ENCODE data around the gene EHMT1.
A peak's percentile ranks its signal among the peaks of the same experiment; 100 is the strongest.
"Not testable (repeated sequence)": the region's sequence is repeated elsewhere in the genome, so short reads cannot be mapped to it uniquely, and the experiment has no call there.

Gene EHMT1

DNA sequence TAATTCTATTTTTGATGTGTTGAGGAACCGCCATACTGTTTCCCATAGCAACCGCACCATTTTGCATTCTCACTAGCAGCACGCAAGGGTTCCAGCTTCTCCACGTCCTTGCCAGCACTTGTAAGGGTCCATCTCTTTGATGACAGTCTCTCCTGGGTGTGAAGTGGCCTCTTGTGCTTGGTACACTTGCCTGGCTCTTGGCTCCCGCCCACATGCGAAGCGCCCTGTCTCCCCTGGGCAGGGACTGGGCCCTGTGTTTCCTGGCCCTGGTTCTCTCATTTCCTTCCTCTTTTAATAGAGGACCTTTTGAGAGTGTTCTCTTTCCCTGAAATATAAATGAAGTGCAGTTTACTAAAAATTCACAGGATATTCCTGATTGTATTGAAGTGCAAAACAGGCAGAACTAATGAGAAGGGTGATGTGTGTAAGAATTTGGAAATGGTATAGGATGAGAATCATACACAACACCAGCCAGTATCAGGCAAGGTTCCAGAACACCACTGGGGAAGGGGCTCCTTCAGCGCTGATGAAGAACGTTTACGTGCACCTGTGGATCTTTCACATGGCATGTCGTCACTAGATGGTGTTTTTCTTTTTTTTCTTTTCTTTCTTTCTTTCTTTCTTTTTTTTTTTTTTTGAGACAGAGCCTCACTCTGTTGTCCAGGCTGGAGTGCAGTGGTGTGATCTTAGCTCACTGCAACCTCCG lies 73.0 kb downstream of the EHMT1 start:
- no peak for DNase-seq (ENCODE audit: low read depth in 2 of 2)

DNA sequence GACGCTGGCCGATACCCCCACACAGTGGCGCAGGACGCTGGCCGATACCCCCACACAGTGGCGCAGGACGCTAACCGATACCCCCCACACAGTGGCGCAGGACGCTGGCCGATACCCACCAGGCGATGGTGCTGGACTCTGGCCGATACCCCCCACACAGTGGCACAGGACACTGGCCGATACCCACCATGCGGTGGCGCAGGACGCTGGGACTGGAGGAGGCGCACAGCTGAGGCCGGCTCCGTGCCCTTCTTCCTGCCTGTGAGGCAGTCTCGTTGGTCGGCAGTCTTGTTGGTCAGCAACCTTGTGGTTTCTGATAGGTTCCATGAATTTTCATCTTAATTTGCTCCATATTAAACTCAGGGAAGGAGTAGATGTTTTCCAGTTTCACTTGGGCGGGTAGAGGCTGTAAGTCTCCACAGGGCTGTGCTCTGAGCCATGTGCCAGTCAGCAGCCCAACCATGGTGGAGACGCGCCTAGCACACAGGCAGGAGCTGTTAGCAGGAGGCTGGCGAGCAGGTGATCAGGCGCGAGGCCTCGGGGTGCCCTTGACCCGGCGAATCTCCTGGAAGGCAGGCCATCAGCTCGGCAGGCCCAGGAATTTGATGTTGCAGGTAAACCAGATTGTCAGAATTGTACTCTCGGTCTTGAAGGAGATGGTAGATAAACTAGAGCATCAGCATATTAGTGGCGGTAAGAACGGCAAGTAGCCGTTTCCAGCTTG lies 75.6 kb downstream of the EHMT1 start:
- DNase-seq (ENCODE audit: low read depth in 2 of 2) = no peak

DNA sequence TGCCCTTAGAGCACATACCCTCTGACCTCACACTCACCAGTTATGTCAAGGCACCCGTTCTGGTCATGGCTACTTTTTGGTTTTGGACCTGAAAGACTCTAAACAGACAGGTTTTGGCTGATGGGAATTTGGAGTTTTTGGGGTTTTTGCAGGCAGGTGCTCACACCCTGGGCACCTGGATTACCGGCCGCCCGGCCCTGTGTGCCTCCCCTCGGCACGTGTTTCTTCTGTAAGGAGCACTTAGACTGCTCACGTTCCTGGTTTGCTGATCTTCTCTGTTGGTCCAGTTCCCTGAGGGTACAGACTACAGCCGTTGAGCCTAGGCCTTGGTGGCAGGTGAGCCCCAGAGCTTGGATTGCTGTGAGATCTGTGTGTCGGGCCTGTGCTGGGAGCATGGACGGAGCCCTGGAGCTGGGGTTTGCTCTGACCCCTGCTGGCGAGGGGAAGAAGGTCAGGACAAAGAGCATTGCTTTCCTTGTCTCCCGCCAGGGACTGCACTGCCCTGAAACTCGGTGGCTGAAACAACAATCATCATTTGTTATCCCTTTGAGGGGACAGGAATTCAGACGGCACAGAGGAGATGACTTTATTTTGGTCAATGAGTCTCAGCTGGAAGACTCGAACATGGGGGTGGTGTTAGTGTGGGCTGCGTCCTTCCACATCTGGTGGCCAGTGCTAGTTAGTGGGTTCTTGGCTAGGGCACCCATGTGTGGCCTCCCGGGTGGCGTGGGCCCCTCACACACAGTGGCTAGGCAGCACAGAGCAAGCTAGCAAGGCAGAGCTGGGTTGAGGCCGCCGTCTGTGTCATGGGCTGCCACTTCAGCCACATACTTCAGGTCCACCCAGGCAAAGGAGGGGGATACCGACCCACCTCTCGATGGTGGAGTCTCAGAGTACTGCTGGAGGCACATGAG lies 76.4 kb downstream of the EHMT1 start:
- DNase-seq (ENCODE audit: low read depth in 2 of 2) = no peak

DNA sequence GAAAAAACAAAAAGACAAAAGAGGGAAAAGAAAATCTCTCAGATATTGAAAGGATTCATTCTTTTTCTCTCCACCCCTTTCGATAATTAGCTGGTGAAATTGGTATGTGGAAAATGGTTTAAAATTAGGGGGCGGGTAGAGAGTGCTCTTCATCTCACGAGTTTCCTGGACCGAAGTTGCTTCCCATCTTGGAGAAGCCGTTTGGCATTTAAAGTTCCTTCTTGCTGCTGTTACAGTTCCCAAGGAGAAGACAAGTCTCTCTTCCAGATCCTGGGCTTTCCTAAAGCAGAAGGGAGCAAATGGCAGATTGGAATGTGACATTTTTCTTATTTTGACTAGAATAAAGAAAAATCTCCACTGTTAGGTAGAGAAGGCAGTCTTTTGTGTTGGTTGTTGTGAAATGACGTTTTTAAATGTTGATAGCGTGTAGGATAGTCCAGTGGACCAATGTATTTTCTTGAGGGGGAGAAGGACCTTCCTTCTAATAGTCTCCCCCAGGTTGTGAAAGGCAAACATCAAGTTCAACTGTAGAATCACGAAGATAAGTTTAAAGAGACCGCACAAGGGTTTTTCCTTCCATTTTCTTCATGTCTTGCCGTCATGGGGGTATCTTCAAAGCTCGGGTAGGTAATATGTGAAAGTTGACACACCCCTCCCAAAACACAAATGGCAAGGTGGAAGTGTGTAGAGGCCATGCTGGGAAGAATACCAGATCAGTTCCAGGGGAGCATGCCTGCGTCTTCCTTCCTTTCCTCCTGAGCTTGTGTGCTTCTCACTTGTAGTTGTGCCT lies 77.5 kb downstream of the EHMT1 start:
- no peak for DNase-seq (ENCODE audit: low read depth in 2 of 2)

DNA sequence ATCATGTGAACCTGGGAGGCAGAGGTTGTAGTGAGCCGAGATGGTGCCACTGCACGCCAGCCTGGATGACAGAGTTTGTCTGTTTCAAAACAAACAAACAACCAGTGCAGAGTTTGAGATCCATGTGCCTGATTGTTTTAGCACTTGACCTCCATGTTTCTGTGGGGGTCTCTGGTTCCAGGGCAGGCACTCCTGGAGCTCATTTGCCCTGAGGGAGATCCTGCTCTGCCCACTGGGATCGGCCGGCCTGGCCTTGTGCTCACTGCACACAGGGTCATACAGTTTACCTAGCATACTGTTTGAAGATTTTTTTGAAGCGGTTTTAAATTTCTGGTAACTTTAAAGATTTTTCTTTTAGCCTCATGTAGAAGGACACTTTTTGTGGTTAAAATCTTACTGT lies 78.4 kb downstream of the EHMT1 start:
- no peak for DNase-seq (ENCODE audit: low read depth in 2 of 2)

DNA sequence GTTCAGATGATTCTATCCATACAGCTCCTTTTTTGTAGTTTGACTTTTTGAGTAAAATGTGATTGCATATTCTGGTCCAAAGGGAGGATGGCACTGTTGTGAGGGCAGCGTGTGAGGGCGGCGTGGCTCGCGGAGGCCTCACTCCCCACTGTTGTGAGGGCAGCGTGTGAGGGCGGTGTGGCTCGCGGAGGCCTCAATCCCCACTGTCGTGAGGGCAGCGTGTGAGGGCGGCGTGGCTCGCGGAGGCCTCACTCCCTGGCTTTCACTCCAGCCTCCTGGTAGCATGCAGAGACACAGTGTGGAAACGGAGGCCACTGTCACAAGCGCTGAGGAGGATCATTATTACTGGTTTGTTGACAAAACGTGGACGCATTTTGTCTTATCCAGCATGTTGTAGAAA lies 79.0 kb downstream of the EHMT1 start:
- no peak for DNase-seq (ENCODE audit: low read depth in 2 of 2)

DNA sequence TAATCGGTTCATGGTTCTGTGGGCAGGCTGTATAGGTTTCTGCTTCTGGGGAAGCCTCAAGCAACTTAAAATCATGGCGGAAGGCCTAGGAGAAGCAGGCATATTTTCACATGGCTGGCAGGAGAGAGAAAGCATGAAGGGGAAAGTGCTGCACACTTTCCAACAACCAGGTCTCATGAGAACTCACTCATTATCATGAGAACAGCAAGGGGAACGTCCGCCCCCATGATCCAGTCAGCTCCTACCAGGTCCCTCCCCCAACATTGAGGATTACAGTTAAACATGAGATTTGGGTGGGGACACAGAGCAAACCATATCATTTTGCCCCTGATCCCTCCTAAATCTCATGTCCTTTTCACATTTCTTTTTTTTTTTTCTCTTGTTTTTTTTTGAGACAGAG lies 82.1 kb downstream of the EHMT1 start:
- no peak for DNase-seq (ENCODE audit: low read depth in 2 of 2)

DNA sequence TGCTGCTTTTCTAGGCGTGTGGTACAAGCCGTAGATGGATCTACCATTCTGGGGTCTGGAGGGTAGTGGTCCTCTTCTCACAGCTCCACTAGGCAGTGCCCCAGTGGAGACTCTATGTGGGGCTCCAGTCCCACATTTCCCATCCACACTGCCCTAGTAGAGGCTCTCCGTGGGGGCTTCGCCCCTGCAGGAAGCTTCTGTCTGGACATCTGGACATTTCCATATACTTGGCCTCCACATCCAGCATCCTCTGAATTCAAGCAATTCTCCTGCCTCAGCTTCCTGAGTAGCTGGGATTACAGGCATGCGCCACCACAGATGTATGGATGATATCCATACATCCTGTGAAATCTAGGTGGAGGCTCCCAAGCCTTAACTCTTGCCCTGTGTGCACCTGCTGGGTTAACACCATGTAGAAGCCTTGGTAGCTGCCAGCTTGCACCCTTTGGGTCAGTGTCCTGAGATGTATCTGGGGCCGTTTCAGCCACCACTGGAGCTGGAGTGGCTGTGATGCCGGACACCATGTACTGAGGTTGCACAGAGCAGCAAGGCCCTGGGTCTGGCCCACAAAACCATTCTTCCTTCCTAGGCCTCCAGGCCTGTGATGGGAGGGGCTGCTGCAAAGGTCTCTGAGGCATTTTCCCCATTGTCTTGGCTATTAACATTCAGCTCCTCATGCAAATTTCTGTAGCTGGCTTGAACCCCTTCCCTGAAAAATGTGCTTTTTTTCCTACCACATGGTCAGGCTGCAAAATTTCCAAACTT lies 84.0 kb downstream of the EHMT1 start:
- DNase-seq (ENCODE audit: low read depth in 2 of 2) = no peak

DNA sequence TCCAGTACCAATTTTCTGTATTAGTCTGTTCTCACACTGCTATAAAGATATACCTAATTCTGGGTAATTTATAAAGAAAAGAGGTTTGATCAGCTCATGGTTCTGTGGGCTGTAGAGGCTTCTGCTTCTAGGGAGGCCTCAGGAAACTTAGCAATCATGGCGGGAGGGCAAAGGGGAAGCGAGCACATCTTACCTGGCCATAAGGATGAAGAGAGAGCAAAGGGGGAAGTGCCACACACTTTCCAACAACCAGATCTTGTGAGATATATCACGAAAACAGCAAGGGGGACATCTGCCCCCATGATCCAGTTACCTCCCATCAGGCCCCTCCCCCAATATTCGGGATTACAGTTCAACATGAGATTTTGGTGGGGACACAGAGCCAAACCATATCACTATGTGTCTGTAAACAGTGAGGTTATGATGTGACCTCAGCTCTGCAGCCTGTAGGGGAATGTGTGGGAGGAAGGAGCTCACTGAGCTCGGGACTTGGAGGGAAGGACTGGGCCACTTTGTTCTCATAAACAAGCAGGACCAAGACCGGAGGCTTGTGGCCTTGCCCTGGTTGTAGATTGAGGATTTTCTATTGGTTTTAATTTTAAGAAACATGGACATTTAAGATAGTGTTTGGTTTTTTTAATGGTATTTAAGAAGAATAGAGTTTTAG lies 85.2 kb downstream of the EHMT1 start:
- no peak for DNase-seq (ENCODE audit: low read depth in 2 of 2)

DNA sequence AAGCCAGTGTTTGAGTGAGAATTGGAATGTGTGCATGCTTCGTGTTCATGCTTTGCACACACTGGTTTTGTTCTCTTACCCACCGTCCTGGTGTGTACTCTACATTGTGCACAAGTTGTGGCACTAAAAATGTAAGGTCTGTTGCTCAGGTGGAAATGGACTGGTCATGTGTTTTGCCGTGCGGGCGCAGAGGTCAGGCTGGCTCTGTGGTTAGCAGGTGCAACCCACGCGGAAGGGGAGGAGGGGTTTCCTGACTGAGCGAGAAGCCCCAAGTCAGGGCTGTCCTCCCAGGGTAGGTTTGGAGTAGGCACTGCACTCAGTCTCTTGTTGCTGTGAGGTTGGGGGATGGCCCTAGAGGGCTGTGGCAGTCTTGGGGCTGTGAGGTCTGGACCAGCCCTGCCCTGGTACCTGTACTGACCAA lies 86.6 kb downstream of the EHMT1 start:
- peak in 1 of 2 donors; percentile 10 for DNase-seq (ENCODE audit: low read depth in 2 of 2)

DNA sequence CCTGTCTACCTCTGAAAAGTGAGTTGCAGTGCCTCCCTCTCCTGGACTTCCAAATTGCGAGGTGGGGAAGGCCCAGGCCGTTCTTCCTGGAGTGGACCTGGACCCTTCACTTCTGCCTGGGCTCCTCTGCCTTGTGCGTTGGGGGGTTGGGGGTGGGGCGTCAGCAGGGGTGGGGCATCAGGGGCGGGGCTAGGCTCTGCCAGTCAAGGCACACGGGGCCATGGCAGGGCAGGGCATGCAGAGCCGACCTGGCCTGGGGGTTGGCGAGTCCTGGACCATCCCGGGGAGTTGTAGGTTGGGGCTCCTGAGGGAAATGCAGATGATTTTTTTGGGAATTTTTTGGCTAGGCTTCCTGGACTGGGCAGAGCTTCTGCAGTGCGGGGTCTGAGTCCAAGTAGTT lies 87.1 kb downstream of the EHMT1 start:
- no peak for DNase-seq (ENCODE audit: low read depth in 2 of 2)

DNA sequence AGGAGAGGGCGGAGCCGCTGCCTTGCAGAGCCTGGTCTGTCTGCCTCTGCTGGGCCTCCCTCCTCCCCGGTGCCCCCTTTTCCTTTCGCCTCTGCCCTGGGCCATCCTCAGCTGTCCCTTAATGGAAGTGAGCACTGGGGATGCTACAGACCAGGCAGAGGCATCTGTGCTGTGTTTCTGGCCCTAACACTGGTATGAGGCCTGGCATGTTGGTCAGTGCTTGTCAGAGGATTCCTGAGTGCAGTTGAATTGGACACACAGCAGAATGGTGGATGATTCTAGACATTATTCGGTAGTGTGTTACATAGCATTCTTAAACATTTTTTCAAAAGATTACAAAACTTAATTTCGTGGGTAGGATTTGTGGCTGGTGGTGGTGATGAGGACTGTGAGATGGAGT lies 88.6 kb downstream of the EHMT1 start:
- no peak for DNase-seq (ENCODE audit: low read depth in 2 of 2)

DNA sequence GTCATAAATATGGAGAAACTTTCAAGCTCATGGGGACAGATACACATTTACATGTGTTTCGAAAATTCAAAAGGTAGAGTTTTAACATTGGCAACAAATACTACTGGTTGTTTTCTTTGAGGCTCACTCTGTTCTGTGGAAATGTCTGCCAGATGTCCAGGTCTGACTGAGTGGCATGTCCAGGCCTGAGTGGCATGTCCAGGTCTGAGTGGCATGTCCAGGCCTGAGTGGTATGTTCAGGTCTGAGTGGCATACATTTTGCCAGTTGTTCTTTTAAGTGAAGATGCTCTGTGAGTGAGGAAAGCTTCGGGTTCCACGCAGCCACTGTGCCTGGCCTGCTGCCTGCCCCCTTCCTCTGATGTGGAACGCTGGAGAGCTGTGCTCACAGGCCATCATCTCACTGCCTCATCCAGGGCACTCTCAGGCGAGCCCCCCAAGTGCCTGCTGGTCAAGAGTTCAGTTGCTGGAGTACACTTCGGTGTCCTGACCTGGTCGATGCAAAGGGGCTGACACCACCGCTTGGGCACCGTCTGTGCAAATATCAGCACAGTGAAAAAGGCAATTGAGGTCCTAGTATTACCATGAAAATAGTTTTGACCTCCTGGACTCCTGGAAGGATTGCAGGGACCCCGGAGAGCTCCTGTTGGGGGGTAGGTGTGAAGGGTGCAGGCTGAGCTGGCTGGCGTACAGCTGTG lies 89.9 kb downstream of the EHMT1 start:
- DNase-seq (ENCODE audit: low read depth in 2 of 2) = no peak

DNA sequence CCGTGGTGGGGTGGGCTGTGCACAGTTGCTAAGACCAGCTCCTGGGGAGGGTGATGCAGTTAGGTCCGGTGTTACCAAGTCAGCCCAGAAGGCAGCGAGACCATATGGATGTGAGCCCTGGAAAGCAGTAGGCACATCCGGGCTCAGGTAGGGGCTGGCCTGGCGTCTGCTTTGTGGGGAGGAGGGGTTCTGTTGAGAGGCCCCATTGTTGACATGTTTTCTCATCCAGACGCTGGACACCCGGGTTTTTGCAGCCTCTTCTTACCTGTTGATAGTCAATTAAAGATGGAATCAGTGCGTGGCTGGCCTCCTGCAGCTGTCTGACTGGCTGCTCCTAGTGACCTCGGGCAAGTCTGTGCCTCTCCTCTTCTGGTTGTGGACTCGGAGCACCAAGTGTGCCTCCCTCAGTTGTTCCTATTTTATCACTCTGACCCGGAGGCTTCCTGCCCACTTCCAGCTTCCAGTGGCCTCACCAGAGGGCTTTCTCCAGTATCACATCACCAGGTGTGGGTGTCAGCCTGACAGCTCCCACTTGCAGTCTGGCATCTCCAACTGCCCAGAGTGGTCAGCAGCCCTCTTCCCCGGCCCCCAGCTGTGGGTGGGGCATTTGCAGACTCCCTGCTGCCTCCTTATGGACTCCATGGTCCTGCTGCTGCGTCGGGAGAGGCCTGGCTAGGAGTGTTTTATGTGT lies 90.8 kb downstream of the EHMT1 start:
- no peak for DNase-seq (ENCODE audit: low read depth in 2 of 2)

DNA sequence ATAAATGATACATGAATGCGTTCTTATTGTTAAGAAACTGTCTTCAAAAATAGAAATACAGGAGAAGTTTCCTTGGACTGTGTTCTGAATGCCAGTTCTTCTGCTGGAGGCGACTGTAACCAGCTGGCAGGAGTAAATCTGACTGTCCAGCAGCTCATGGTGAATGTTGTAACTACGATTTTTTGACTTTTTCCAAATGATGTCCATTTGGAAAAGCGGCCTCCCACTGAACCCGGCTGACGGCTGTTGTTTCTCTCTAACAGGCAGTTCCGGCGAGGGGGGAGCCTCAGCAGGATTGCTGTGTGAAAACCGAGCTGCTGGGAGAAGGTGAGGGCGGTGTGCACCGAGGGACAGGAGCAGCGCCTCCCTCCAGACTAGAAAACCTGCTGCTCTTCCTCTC lies 91.9 kb downstream of the EHMT1 start:
- no peak for DNase-seq (ENCODE audit: low read depth in 2 of 2)

DNA sequence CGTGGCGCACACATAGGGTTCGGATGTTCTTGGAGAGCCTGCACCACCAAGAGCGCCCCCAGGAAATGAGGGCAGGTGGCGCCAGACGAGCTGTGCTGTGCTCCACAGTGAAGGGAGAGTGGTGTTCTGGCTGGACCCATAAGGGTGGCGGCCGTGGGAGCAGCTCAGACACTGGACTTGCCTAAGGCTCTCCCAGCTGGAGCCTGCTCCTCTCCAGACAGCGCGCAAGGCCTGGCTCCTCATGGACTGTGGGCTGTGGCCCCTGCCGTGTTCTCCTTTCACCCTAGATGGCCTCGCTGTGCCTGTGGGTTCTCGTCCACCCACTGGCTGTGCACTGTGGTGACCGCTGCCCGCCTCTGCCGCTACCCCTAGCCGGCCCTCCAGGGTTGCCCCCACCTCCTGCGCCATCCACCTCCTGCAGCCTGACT lies 92.9 kb downstream of the EHMT1 start:
- DNase-seq (ENCODE audit: low read depth in 2 of 2) = no peak

DNA sequence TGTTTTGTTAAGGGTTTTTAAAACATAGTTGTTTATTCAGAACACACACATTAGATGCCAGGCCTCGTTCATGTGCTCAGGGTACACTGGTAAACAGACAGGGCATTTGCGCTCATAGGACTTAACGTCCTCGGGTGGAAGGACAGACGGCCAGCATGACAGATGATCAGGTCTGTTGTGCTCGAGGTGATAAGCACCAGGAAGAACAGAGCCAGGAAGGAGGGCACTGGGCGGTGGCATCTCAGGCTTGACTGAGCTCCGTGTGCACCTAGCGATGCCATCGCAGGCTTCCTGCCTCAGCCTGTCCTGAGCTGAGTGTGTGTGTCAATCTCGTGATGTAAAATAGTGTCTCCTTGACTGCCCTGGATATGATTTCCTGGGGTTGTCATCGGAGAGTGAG lies 96.5 kb downstream of the EHMT1 start:
- no peak for DNase-seq (ENCODE audit: low read depth in 2 of 2)

DNA sequence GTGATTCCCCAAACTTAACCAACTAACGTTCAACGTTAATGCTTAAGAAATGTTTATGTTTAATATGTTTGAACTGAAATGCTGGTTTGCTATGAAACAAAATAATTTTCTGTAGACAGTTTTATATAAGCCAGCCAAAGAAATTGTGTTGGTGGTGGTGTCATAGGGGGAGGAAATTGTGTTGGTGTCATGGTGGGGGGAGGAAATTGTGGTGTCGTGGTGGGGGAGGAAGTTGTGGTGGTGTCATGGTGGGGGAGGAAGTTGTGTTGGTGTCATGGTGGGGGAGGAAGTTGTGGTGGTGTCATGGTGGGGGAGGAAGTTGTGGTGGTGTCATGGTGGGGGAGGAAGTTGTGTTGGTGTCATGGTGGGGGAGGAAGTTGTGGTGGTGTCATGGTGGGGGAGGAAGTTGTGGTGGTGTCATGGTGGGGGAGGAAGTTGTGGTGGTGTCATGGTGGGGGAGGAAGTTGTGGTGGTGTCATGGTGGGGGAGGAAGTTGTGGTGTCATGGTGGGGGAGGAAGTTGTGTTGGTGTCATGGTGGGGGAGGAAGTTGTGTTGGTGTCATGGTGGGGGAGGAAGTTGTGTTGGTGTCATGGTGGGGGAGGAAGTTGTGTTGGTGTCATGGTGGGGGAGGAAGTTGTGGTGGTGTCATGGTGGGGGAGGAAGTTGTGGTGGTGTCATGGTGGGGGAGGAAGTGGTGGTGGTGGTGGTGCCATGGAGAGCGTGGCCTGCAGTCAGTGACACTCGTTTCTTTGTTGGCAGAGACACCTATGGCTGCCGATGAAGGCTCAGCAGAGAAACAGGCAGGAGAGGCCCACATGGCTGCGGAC lies 97.3 kb downstream of the EHMT1 start:
- DNase-seq (ENCODE audit: low read depth in 2 of 2) = not testable (repeated sequence)
